CD4-positive, alpha-beta T cell treated with Interferon alpha-2 for 1 hour (primary cell): ENCODE data around the gene LDLRAD4.

Experiments used
- DNase-seq, 2 donors: peaks; one replicate each; pipeline ENCODE4 v3.0.0-alpha.2; 2020 to 2022

Gene LDLRAD4

GRCh38 chr18:13232086-13232917, 13.7 kb downstream of the LDLRAD4 start:
- DNase-seq: no peak

- no peak for DNase-seq
Measured at GRCh38 chr18:13232971-13233786, 14.6 kb downstream of the LDLRAD4 start.

DNA sequence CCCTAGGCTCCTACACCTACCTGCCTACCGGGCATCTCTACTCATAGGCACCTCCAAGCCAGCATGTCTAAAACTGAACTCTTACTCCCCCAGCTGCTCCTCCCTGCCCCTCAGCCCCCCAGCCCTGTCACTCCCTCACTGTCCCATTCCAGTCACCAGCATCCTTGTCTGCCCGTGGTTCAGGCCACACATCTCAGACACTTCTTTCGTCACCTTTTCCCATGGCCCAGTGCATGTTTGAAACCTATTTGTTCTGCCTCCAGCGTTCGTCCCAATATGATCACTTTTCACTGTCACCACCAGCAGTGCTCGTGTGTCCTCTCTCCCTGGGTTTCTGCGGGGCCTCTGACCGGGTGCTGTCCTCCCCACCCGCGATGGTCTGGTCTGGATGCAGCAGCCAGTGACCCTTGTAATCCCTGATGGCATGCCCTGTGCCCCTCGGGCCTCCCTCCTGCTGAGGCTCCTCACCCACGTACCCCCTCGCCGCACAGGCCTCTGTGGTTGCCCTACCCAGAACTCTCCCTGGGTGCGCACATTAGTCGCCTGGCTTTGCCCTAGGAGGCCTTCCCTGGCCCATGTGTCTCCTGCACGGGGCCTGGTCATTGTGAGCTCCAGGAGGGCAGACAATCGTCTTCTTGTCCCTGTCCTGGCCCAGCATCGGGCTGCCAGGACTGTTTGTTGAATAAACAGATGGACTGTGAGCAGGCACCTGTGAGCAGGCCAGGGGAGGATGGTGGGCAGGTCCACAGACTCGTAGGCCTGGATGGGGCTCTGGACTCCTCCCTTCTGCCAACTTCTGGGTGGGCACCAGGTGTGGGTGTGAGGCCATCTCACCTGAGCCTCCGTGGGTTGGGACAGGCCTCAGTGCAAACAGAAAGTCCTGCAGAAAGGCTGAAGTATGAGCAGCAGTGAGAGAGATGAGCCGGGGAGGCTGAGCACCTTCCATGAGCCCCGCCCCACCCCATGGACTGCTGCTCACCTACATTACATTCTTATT, 15.5 kb downstream of the LDLRAD4 start:
- DNase-seq: no peak

- no peak for DNase-seq
Measured at GRCh38 chr18:13235421-13235831, 16.9 kb downstream of the LDLRAD4 start.

GRCh38 chr18:13235981-13236380, 17.4 kb downstream of the LDLRAD4 start:
- no peak for DNase-seq

DNA sequence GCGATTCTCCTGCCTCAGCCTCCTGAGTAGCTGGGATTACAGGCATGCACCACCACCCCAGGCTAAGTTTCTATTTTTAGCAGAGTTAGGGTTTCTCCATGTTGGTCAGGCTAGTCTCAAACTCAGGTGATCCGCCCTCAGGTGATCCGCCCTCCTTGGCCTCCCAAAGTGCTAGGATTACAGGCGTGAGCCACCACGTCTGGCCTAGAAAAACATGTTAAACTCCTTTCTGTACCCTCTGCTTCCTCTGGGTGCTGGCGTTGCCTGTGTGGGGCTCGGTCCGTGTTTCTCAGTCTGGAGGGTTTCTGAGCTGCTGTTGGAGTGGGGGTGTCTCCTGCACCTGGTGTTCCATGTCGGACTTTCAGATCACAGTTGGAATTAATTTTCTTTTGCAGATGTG, 17.9 kb downstream of the LDLRAD4 start:
- DNase-seq: no peak

- no peak for DNase-seq
Measured at GRCh38 chr18:13237073-13237472, 18.5 kb downstream of the LDLRAD4 start.

DNA sequence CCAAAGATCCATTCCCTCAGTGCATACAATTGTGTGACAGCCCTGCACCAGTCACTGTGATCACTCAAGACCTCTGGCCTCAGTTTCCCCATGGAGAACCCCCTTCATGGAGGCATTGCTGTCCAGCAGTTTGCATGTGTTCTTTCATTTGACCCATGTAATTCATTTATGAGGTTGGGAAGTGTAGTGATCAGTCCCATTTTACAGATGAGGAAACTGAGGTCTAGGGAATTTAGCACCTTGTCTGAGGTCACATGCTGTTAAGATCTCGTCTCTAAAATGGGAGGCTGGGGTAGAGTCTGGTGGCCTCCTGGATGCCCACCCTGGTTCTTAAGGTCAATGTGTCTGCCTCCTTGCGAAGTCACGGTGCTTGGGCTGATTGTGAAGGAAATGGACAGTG, 19.1 kb downstream of the LDLRAD4 start:
- no peak for DNase-seq

DNA sequence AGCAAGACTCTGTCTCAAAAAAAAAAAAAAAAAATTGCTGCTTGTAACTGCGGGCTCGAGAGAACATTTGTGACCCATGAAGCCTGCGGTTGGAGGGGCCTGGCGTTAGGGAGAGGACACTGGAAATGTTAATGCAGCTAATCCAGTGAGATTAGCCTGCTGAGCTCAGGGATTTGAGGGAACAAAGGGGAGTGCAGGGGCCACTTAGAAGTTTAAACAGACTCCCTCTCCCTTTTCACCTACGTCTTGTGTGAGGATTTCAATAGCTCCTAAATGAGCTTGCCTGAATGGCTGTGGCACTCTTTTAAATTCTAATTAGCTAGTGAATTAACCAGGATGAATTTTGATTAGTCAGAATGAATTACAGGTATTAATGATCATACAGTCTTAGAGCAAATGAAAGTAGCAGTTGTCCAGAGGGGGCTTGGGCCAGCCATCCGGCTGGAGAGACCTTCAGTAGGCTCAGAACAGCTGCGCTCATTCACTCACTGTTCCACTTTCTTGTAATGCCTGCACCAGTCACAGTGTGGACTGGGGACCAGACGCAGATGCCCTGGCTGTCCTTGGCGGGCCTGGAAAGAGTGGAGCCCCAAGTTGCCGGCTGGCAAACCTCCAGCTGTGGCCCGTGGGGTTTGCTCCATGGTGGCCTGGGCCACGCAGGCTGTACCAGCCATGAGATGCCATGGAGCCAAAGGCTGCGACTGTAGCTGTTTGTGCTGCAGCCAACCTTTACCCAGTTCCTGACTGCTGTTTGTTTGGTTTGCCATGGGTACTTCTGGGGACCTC, 20.8 kb downstream of the LDLRAD4 start:
- no peak for DNase-seq

- no peak for DNase-seq
Measured at GRCh38 chr18:13240060-13240725, 21.6 kb downstream of the LDLRAD4 start.

DNA sequence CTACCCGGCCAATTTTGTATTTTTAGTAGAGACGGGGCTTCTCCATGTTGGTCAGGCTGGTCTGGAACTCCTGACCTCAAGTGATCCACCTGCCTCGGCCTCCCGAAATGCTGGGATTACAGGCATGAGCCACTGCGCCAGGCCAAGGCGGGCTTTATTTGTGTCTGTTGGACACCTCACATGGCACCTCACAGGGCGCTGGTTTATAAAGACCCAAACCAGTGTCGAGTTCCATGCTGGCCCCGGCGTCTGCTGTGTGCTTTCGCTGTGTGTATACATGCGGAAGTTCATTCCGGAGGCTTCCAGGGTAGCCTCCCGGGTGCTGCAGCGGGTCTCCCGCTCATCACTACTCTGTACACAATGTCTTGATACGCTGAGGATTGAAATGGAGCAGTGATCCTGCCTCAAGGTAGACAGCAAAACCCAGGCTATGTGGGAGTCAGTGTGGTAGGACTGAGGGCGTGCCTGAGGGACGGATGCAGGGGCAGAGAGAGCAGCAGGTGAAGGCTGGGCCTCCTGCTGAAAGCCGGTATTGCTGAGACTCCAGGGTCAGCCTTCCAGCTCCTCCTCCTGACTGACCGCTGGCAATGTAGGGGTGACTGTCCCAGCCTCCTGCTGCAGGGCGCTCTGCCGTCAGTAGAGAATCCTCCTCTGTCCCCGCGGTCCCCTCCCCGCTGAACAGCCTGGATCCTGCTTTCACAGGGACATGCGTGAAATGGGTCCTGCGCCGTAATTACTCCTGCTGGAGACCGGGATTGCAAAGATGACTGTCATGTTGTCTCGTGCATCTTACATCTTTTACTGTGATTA, 22.7 kb downstream of the LDLRAD4 start:
- no peak for DNase-seq

DNA sequence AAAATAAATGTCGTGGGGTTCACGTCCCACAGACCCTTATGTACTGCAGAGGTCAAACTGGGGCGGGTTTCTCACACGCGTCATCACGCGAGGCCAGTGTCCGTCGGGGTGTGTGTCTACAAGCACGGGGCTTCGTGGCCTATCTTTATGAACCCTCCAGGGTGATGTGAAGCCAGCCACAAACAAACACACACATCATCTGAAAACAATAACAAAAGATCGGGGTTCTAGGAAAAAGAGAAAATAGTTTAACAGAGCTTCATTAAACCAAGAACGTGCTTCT, 23.3 kb downstream of the LDLRAD4 start:
- no peak for DNase-seq

DNA sequence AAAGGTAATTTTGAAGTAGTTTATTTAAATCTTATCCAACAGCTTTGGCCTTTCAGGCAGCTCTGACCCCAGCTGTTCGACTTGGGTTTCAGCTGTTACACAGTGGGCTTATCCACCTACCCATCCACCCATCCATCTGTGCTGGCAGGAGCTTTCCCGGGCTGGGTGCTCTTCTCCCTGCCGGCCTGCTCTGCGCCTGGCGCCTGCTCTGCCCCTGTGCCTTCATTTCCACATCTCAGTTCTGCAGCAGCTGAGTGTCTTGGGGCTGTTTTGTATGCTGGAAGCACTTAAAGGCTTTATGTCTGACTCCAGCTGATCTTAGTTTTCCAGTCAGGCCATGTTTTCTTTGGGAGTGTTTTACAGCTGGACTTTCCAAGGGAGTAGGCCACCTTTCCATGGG, 24.2 kb downstream of the LDLRAD4 start:
- DNase-seq: no peak

DNA sequence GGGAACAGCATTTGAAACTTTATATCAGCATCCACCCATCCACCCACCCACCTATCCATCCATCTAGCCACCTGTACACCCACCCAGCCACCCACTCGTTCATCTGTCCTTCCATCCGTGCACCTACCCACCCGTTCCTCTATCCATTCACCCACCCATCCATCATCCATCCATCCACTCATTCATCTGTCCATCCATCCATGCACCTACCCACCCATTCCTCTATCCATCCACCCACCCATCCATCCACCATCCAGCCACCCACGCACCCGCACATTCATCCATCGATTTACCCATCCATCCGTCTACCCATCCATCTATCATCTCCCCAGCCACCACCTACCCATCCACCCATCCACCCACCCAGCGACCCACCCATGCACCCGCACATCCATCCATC, 24.8 kb downstream of the LDLRAD4 start:
- no peak for DNase-seq

DNA sequence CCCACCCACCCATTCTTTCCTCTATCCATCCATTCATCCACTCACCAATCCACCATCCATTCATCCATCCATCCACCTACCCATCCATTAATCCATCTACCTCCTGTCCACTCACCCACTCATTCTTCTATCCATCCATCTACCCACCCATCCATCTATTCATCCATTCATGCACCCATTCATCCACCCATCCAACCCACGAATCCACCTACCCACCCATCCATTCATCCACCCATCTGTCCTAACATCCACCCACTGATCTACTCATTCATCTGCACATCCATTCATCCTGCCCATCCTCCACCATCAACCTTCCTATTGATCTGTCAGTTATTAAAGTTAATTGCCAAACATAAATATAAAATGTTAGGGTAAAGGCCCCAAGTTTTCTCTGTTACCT, 25.6 kb downstream of the LDLRAD4 start:
- no peak for DNase-seq

GRCh38 chr18:13245481-13246000, 27.0 kb downstream of the LDLRAD4 start:
- no peak for DNase-seq

- DNase-seq: no peak
Measured at GRCh38 chr18:13246121-13246520, 27.6 kb downstream of the LDLRAD4 start.

GRCh38 chr18:13246591-13246990, 28.0 kb downstream of the LDLRAD4 start:
- DNase-seq: no peak

- no peak for DNase-seq
Measured at GRCh38 chr18:13247506-13247905, 28.9 kb downstream of the LDLRAD4 start.

GRCh38 chr18:13252686-13253410, 34.3 kb downstream of the LDLRAD4 start:
- no peak for DNase-seq
